BE2C (cell line): Measurements from ENCODE around the gene FBXO2.
"Not testable (repeated sequence)": the region's sequence is repeated elsewhere in the genome, so short reads cannot be mapped to it uniquely, and the experiment has no call there.

ENCODE experiments used
- DNase-seq: peaks from one replicate; pipeline ENCODE4 v3.0.0-alpha.2; 2020
- H3K27me3 ChIP-seq: fragments of 250-450 bp; sonication (Bioruptor Pico); 2 replicates; pipeline ENCODE4 v1.5.1; 2020; ENCODE audit warnings: mild to moderate bottlenecking
- H3K36me3 ChIP-seq: fragments of 250-450 bp; sonication (Bioruptor Pico); 2 replicates; pipeline ENCODE4 v1.5.1; 2020; ENCODE audit warnings: mild to moderate bottlenecking
- H3K4me1 ChIP-seq: fragments of 250-450 bp; sonication (Bioruptor Pico); 2 replicates; pipeline ENCODE4 v1.5.1; 2020
- H3K4me3 ChIP-seq: 2 replicates; pipeline ENCODE4 v1.5.1; 2011; ENCODE audit warnings: low read depth, low read length
- H3K9me3 ChIP-seq: fragments of 250-450 bp; sonication (Bioruptor Pico); 2 replicates; pipeline ENCODE4 v1.5.1; 2020
- TF ChIP-seq, protein P1 (sequence below): IDR thresholded peaks from 2 replicates; pipeline ENCODE4 v1.5.1; 2012; ENCODE audit warnings: mild to moderate bottlenecking, low read depth, low read length

The FBXO2 gene

GRCh38 chr1:11611638-11612327 lies 42.4 kb downstream of the FBXO2 start:
- Histone ChIP-seq H3K4me3 (no peak overlapping the region), H3K9me3 (no peaks in the 10 kb centered on the region), H3K36me3 (no peaks in the 10 kb centered on the region), H3K27me3 (no peaks in the 10 kb centered on the region), H3K4me1 (no peaks in the 10 kb centered on the region)
- TF ChIP-seq, protein P1, sequence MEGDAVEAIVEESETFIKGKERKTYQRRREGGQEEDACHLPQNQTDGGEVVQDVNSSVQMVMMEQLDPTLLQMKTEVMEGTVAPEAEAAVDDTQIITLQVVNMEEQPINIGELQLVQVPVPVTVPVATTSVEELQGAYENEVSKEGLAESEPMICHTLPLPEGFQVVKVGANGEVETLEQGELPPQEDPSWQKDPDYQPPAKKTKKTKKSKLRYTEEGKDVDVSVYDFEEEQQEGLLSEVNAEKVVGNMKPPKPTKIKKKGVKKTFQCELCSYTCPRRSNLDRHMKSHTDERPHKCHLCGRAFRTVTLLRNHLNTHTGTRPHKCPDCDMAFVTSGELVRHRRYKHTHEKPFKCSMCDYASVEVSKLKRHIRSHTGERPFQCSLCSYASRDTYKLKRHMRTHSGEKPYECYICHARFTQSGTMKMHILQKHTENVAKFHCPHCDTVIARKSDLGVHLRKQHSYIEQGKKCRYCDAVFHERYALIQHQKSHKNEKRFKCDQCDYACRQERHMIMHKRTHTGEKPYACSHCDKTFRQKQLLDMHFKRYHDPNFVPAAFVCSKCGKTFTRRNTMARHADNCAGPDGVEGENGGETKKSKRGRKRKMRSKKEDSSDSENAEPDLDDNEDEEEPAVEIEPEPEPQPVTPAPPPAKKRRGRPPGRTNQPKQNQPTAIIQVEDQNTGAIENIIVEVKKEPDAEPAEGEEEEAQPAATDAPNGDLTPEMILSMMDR: no peak
- DNase-seq: no peak

- Histone ChIP-seq H3K36me3 (no peaks in the 10 kb centered on the region), H3K27me3 (no peaks in the 10 kb centered on the region), H3K4me1 (no peaks in the 10 kb centered on the region), H3K4me3 (no peak overlapping the region), H3K9me3 (no peaks in the 10 kb centered on the region)
- no peak for DNase-seq
- TF ChIP-seq, protein P1: no peak
These were observed 43.5 kb downstream of the FBXO2 start for GRCh38 chr1:11610629-11611180.

DNA sequence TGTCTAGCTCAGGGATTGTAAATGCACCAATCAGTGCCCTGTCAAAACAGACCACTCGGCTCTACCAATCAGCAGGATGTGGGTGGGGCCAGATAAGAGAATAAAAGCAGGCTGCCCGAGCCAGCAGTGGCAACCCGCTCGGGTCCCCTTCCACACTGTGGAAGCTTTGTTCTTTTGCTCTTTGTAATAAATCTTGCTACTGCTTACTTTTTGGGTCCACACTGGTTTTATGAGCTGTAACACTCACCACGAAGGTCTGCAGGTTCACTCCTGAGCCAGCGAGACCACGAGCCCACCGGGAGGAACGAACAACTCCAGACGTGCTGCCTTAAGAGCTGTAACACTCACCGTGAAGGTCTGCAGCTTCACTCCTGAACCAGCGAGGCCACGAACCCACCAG lies 44.9 kb downstream of the FBXO2 start:
- not testable (repeated sequence) for H3K36me3 ChIP-seq, H3K4me1 ChIP-seq, DNase-seq, H3K27me3 ChIP-seq, H3K9me3 ChIP-seq, H3K4me3 ChIP-seq

- not testable (repeated sequence) for H3K36me3 ChIP-seq, H3K4me1 ChIP-seq, H3K4me3 ChIP-seq, H3K27me3 ChIP-seq, DNase-seq, H3K9me3 ChIP-seq
These were observed 45.6 kb downstream of the FBXO2 start for GRCh38 chr1:11608596-11609130.

- TF ChIP-seq, protein P1: no peak
- H3K9me3 ChIP-seq: no peaks in the 10 kb centered on the region
- H3K36me3 ChIP-seq: no peaks in the 10 kb centered on the region
- no peaks in the 10 kb centered on the region; the same call in 1 of the 2 replicates for H3K4me1 ChIP-seq
- no peak for DNase-seq
- no peak overlapping the region for H3K4me3 ChIP-seq
- no peaks in the 10 kb centered on the region for H3K27me3 ChIP-seq
These were observed 47.5 kb downstream of the FBXO2 start for GRCh38 chr1:11606775-11607174.

- DNase-seq: no peak
- Histone ChIP-seq H3K4me1 (no peaks in the 10 kb centered on the region; the same call in 1 of the 2 replicates), H3K36me3 (no peaks in the 10 kb centered on the region), H3K27me3 (no peaks in the 10 kb centered on the region), H3K4me3 (no peak overlapping the region), H3K9me3 (no peaks in the 10 kb centered on the region)
- TF ChIP-seq, protein P1: no peak
These were observed 51.2 kb downstream of the FBXO2 start for GRCh38 chr1:11602981-11603380.

- Histone ChIP-seq H3K27me3 (no peaks in the 10 kb centered on the region), H3K36me3 (no peaks in the 10 kb centered on the region), H3K4me1 (no peaks in the 10 kb centered on the region; the same call in 1 of the 2 replicates), H3K4me3 (no peak overlapping the region), H3K9me3 (no peaks in the 10 kb centered on the region)
- TF ChIP-seq, protein P1: no peak
- DNase-seq: no peak
These were observed 51.8 kb downstream of the FBXO2 start for GRCh38 chr1:11602424-11602823.
